HG03521 (cell line): ENCODE results near the gene ZNF583.
A peak's percentile ranks its signal among the peaks of the same experiment; 100 is the strongest.

Source experiments
- ATAC-seq: cut with Tn5 transposase; IDR thresholded peaks from one replicate; pipeline ENCODE4 v1.9.1; 2021; ENCODE audit warnings: mild to moderate bottlenecking, moderate library complexity; ENCODE audit not compliant: unreplicated experiment

Gene ZNF583

GRCh38 chr19:56403764-56404704 lies at the start of gene ZNF583:
ZNF583 (plus strand) TSS chr19:56404332; CDS start chr19:56407115, 2,783 bp downstream.
- ATAC-seq = peak; percentile 80

GRCh38 chr19:56355517-56355916 lies 48.6 kb upstream of the ZNF583 start:
- ATAC-seq = no peak

GRCh38 chr19:56356944-56357343 lies 47.2 kb upstream of the ZNF583 start:
- ATAC-seq = no peak

GRCh38 chr19:56360841-56361240 lies 43.3 kb upstream of the ZNF583 start:
- ATAC-seq = no peak

GRCh38 chr19:56367829-56368711 lies 36.1 kb upstream of the ZNF583 start:
- ATAC-seq = peak; percentile 54

- ATAC-seq = no peak
Observed at GRCh38 chr19:56369886-56370676, 34.1 kb upstream of the ZNF583 start.

GRCh38 chr19:56372281-56372680 lies 31.9 kb upstream of the ZNF583 start:
- no peak for ATAC-seq

GRCh38 chr19:56377105-56377924 lies 26.8 kb upstream of the ZNF583 start:
- ATAC-seq = no peak

GRCh38 chr19:56383826-56384605 lies 20.1 kb upstream of the ZNF583 start:
- no peak for ATAC-seq

- ATAC-seq = peak; percentile 90
Observed at GRCh38 chr19:56393119-56394012, 10.8 kb upstream of the ZNF583 start, which contains the start of gene ZNF582. ZNF582 (minus strand) TSS chr19:56393534; CDS start chr19:56391752, 1,782 bp downstream.

GRCh38 chr19:56398809-56399208 lies 5.3 kb upstream of the ZNF583 start:
- no peak for ATAC-seq

- ATAC-seq = no peak
Observed at GRCh38 chr19:56400485-56400884, 3.6 kb upstream of the ZNF583 start.

GRCh38 chr19:56403261-56403660 lies 871 bp upstream of the ZNF583 start:
- no peak for ATAC-seq

- no peak for ATAC-seq
Observed at GRCh38 chr19:56404705-56405056, 549 bp downstream of the ZNF583 start.

- ATAC-seq = no peak
Observed at GRCh38 chr19:56405062-56405461, 930 bp downstream of the ZNF583 start.

GRCh38 chr19:56423276-56423984 lies 19.3 kb downstream of the ZNF583 start:
- no peak for ATAC-seq

- ATAC-seq = no peak
Observed at GRCh38 chr19:56423985-56424353, 19.8 kb downstream of the ZNF583 start.
